SW 1271 (cell line): ENCODE results near the gene CORO7.

Experiments
- DNase-seq, 2 experiments: peaks; one replicate each; lab custom pipeline; 2025; lab: John Stamatoyannopoulos, UW

The CORO7 gene

GRCh38 chr16:4307215-4308037, 109.0 kb downstream of the CORO7 start:
- DNase-seq: peak; percentile 75 to 85

GRCh38 chr16:4306470-4307214, 109.8 kb downstream of the CORO7 start:
- no peak for DNase-seq
